GM21723 (cell line): ENCODE results near the gene ERC2.

ENCODE experiments used
- ATAC-seq: cut with Tn5 transposase; IDR thresholded peaks from one replicate; pipeline ENCODE4 v1.9.1; 2021; ENCODE audit warnings: mild to moderate bottlenecking, moderate library complexity; ENCODE audit not compliant: unreplicated experiment

The ERC2 gene

GRCh38 chr3:55770077-55770476, 698.2 kb downstream of the ERC2 start:
- ATAC-seq: no peak

- no peak for ATAC-seq
Observed at GRCh38 chr3:55766753-55767152, 701.5 kb downstream of the ERC2 start.

- no peak for ATAC-seq
Observed at GRCh38 chr3:55765906-55766701, 702.2 kb downstream of the ERC2 start.

- no peak for ATAC-seq
Observed at GRCh38 chr3:55765398-55765797, 702.9 kb downstream of the ERC2 start.

GRCh38 chr3:55756976-55757375, 711.3 kb downstream of the ERC2 start:
- no peak for ATAC-seq

GRCh38 chr3:55755516-55756205, 712.6 kb downstream of the ERC2 start:
- no peak for ATAC-seq

GRCh38 chr3:55752911-55753310, 715.4 kb downstream of the ERC2 start:
- no peak for ATAC-seq

GRCh38 chr3:55751730-55752129, 716.5 kb downstream of the ERC2 start:
- no peak for ATAC-seq

GRCh38 chr3:55750525-55750924, 717.7 kb downstream of the ERC2 start:
- ATAC-seq: no peak

GRCh38 chr3:55749036-55749435, 719.2 kb downstream of the ERC2 start:
- no peak for ATAC-seq

GRCh38 chr3:55746808-55747413, 721.4 kb downstream of the ERC2 start:
- ATAC-seq: no peak

- ATAC-seq: no peak
Observed at GRCh38 chr3:55742832-55743136, 725.5 kb downstream of the ERC2 start.

- no peak for ATAC-seq
Observed at GRCh38 chr3:55742022-55742831, 726.0 kb downstream of the ERC2 start.

- no peak for ATAC-seq
Observed at GRCh38 chr3:55737186-55737585, 731.1 kb downstream of the ERC2 start.

GRCh38 chr3:55735976-55736375, 732.3 kb downstream of the ERC2 start:
- no peak for ATAC-seq

- ATAC-seq: no peak
Observed at GRCh38 chr3:55731741-55732140, 736.5 kb downstream of the ERC2 start.

- no peak for ATAC-seq
Observed at GRCh38 chr3:55729546-55729945, 738.7 kb downstream of the ERC2 start.

GRCh38 chr3:55728461-55729100, 739.7 kb downstream of the ERC2 start:
- no peak for ATAC-seq

- no peak for ATAC-seq
Observed at GRCh38 chr3:55726501-55726775, 741.8 kb downstream of the ERC2 start.

GRCh38 chr3:55725681-55726500, 742.4 kb downstream of the ERC2 start:
- no peak for ATAC-seq
